Cardiac muscle cell (in vitro differentiated cells and primary cell): ENCODE results near the gene CLDND1. TPM values are rescaled to one million over a fixed set of nuclear protein-coding genes. Genes with fewer than 3 reads are reported as not detected.

Experiments
- DNase-seq, 2 donors: peaks; one replicate each; pipeline versions ENCODE4 v3.0.0 to v3.0.0-alpha.2; 2010 to 2017; ENCODE audit warnings: low read depth in 1 of 2, low spot score in 1 of 2
- H3K27ac ChIP-seq: fragments of 200-600 bp; sonication (generic); 2 replicates; pipeline ENCODE4 v1.5.1; 2016
- H3K27me3 ChIP-seq: fragments of 200-600 bp; sonication (generic); 2 replicates; pipeline ENCODE4 v1.6.0; 2016; ENCODE audit warnings: control low read depth
- H3K36me3 ChIP-seq: fragments of 200-600 bp; sonication (generic); 2 replicates; pipeline ENCODE4 v1.5.1; 2016; ENCODE audit warnings: control low read depth
- H3K4me1 ChIP-seq: fragments of 200-600 bp; sonication (generic); 2 replicates; pipeline ENCODE4 v1.8.1; 2017; ENCODE audit warnings: low read depth, mild to moderate bottlenecking, mixed run types
- H3K4me3 ChIP-seq: fragments of 200-600 bp; sonication (generic); 2 replicates; pipeline ENCODE4 v1.5.1; 2016; ENCODE audit warnings: mild to moderate bottlenecking
- H3K9me3 ChIP-seq: fragments of 200-600 bp; sonication (generic); 2 replicates; pipeline ENCODE4 v1.5.1; 2017; ENCODE audit warnings: low read depth, mild to moderate bottlenecking, control low read depth
- CTCF ChIP-seq: IDR thresholded peaks from 2 replicates; pipeline ENCODE4 v1.5.1; 2012; ENCODE audit warnings: low read depth, mild to moderate bottlenecking, low read length
- polyA plus RNA-seq: library from polyadenylated mRNA; unstranded; fragments of >200 nt; fragmentation: Nextera tagmentation; extraction: Ambion mirVana; gene quantifications from 2 replicates; pipeline ENCODE4 v1.2.1, GENCODE V29; 2016
- total RNA-seq: library from RNA; depleted of rRNA; stranded (reverse); fragments of >200 nt; gene quantifications from 2 replicates; pipeline ENCODE4 v1.2.3, GENCODE V29; 2016

CLDND1 gene
- total and polyA plus RNA-seq, 2 experiments from 2014 or later: 59.6 to 70.1 TPM

- TF ChIP-seq CTCF: no peak
- Histone ChIP-seq H3K27me3 (peaks cover 4% of the 10 kb centered on the region), H3K27ac (no peak overlapping the region), H3K4me1 (no peaks in the 10 kb centered on the region), H3K36me3 (no peaks in the 10 kb centered on the region), H3K9me3 (no peaks in the 10 kb centered on the region), H3K4me3 (no peak overlapping the region)
- DNase-seq: no peak
These were observed 31.1 kb upstream of the CLDND1 start for GRCh38 chr3:98553753-98554152.

- H3K9me3 ChIP-seq: no peaks in the 10 kb centered on the region
- DNase-seq: no peak
- no peak overlapping the region for H3K4me3 ChIP-seq
- H3K4me1 ChIP-seq: no peaks in the 10 kb centered on the region
- no peaks in the 10 kb centered on the region for H3K36me3 ChIP-seq
- H3K27ac ChIP-seq: no peak overlapping the region
- H3K27me3 ChIP-seq: peaks cover 4% of the 10 kb centered on the region
- no peak for TF ChIP-seq CTCF
These were observed 30.4 kb upstream of the CLDND1 start for GRCh38 chr3:98553021-98553563.

GRCh38 chr3:98552232-98553020 lies 29.7 kb upstream of the CLDND1 start:
- no peaks in the 10 kb centered on the region for H3K27me3 ChIP-seq
- DNase-seq: no peak
- H3K9me3 ChIP-seq: no peaks in the 10 kb centered on the region
- TF ChIP-seq CTCF: no peak
- no peak overlapping the region for H3K27ac ChIP-seq
- H3K4me3 ChIP-seq: no peak overlapping the region
- no peaks in the 10 kb centered on the region for H3K4me1 ChIP-seq
- H3K36me3 ChIP-seq: no peaks in the 10 kb centered on the region

GRCh38 chr3:98551754-98552153 lies 29.1 kb upstream of the CLDND1 start:
- Histone ChIP-seq H3K27me3 (no peaks in the 10 kb centered on the region), H3K27ac (no peak overlapping the region), H3K4me1 (no peaks in the 10 kb centered on the region), H3K4me3 (no peak overlapping the region), H3K36me3 (no peaks in the 10 kb centered on the region), H3K9me3 (no peaks in the 10 kb centered on the region)
- no peak for TF ChIP-seq CTCF
- no peak for DNase-seq

- Histone ChIP-seq H3K36me3 (no peaks in the 10 kb centered on the region), H3K27me3 (no peaks in the 10 kb centered on the region), H3K9me3 (no peaks in the 10 kb centered on the region), H3K4me1 (no peaks in the 10 kb centered on the region), H3K27ac (no peak overlapping the region), H3K4me3 (no peak overlapping the region)
- TF ChIP-seq CTCF: no peak
- DNase-seq: no peak
These were observed 28.5 kb upstream of the CLDND1 start for GRCh38 chr3:98551236-98551635.
